Neural crest cell (in vitro differentiated cells): ENCODE results near the gene RANGAP1. TPM values are rescaled to one million over a fixed set of nuclear protein-coding genes. Genes with fewer than 3 reads are reported as not detected.

ENCODE experiments used
- DNase-seq: peaks from one replicate; pipeline ENCODE4 v3.0.0; 2021; ENCODE audit warnings: low read depth, mixed read lengths, low spot score
- H3K27ac Mint-ChIP-seq: one replicate; pipeline ENCODE4 v1.8.0; 2021; ENCODE audit warnings: mild to moderate bottlenecking, mixed read lengths; ENCODE audit not compliant: unreplicated experiment
- H3K27me3 Mint-ChIP-seq: 2 replicates; pipeline ENCODE4 v1.8.0; 2021; ENCODE audit warnings: low read depth, mild to moderate bottlenecking, mixed read lengths
- H3K36me3 Mint-ChIP-seq: 2 replicates; pipeline ENCODE4 v1.8.0; 2021; ENCODE audit warnings: low read depth, mild to moderate bottlenecking, mixed read lengths
- H3K4me1 Mint-ChIP-seq: 2 replicates; pipeline ENCODE4 v1.8.0; 2021; ENCODE audit warnings: mixed read lengths
- H3K4me3 Mint-ChIP-seq: one replicate; pipeline ENCODE4 v1.8.0; 2021; ENCODE audit warnings: mild to moderate bottlenecking, mixed read lengths
- H3K9me3 Mint-ChIP-seq: 2 replicates; pipeline ENCODE4 v1.8.0; 2021; ENCODE audit warnings: mixed read lengths
- CTCF ChIP-seq: fragments of 200-600 bp; sonication (generic); conservative IDR thresholded peaks from 2 replicates; pipeline ENCODE4 v1.5.0; 2021; ENCODE audit warnings: antibody characterized with exemption, mild to moderate bottlenecking
- total RNA-seq: library from RNA; stranded (reverse); gene quantifications from 2 replicates; pipeline ENCODE4 v1.2.1, GENCODE V29; 2021

RANGAP1 gene
- total RNA-seq, 1 donor from 2014 or later: 121 TPM

GRCh38 chr22:41284465-41284864, 1.5 kb downstream of the RANGAP1 start:
- no peaks in the 10 kb centered on the region for H3K27me3 Mint-ChIP-seq

GRCh38 chr22:41280854-41281253, 5.1 kb downstream of the RANGAP1 start:
- no peak for DNase-seq
- Mint-ChIP-seq H3K4me1 (peaks cover 19% of the 10 kb centered on the region), H3K27me3 (no peaks in the 10 kb centered on the region), H3K36me3 (peaks cover 19% of the 10 kb centered on the region), H3K27ac (no peak overlapping the region), H3K9me3 (no peaks in the 10 kb centered on the region), H3K4me3 (no peak overlapping the region)
- no peak for TF ChIP-seq CTCF

More at GRCh38 chr22:41284465-41284864, 1.5 kb downstream of the RANGAP1 start:
- no peak overlapping the region for H3K27ac Mint-ChIP-seq
- H3K9me3 Mint-ChIP-seq: no peaks in the 10 kb centered on the region
- H3K4me3 Mint-ChIP-seq: peak overlapping the region; percentile 98
- peaks cover 10% of the 10 kb centered on the region for H3K36me3 Mint-ChIP-seq
- no peak for DNase-seq
- H3K4me1 Mint-ChIP-seq: peaks cover 33% of the 10 kb centered on the region
- no peak for TF ChIP-seq CTCF

GRCh38 chr22:41280065-41280464, 5.9 kb downstream of the RANGAP1 start:
- Mint-ChIP-seq H3K27ac (no peak overlapping the region), H3K4me1 (peaks cover 16% of the 10 kb centered on the region), H3K4me3 (no peak overlapping the region), H3K36me3 (peaks cover 19% of the 10 kb centered on the region), H3K27me3 (no peaks in the 10 kb centered on the region), H3K9me3 (no peaks in the 10 kb centered on the region)
- TF ChIP-seq CTCF: no peak
- DNase-seq: no peak

GRCh38 chr22:41274856-41275255, 11.1 kb downstream of the RANGAP1 start:
- no peaks in the 10 kb centered on the region for H3K27me3 Mint-ChIP-seq
- H3K9me3 Mint-ChIP-seq: no peaks in the 10 kb centered on the region
- no peak overlapping the region for H3K4me3 Mint-ChIP-seq
- no peaks in the 10 kb centered on the region for H3K4me1 Mint-ChIP-seq
- DNase-seq: no peak
- H3K27ac Mint-ChIP-seq: no peak overlapping the region
- TF ChIP-seq CTCF: no peak
- peaks cover 18% of the 10 kb centered on the region for H3K36me3 Mint-ChIP-seq

GRCh38 chr22:41273128-41273527, 12.9 kb downstream of the RANGAP1 start:
- Mint-ChIP-seq H3K27me3 (no peaks in the 10 kb centered on the region), H3K27ac (no peak overlapping the region), H3K4me3 (no peak overlapping the region), H3K36me3 (peaks cover 18% of the 10 kb centered on the region), H3K4me1 (no peaks in the 10 kb centered on the region), H3K9me3 (no peaks in the 10 kb centered on the region)
- no peak for DNase-seq
- no peak for TF ChIP-seq CTCF

GRCh38 chr22:41271787-41272186, 14.2 kb downstream of the RANGAP1 start:
- DNase-seq: no peak
- Mint-ChIP-seq H3K9me3 (no peaks in the 10 kb centered on the region), H3K27ac (no peak overlapping the region), H3K36me3 (peaks cover 11% of the 10 kb centered on the region), H3K4me1 (no peaks in the 10 kb centered on the region), H3K27me3 (no peaks in the 10 kb centered on the region), H3K4me3 (no peak overlapping the region)
- no peak for TF ChIP-seq CTCF
